ENCODE data around the gene IQGAP3. TPM values are rescaled to one million over a fixed set of nuclear protein-coding genes. Genes with fewer than 3 reads are reported as not detected.

The IQGAP3 gene
- total RNA-seq, 3 donors from 2014 or later = 0.18 to 0.38 (median 0.37) TPM

GRCh38 chr1:156533568-156534220 lies 38.7 kb downstream of the IQGAP3 start:
- ATAC-seq (no peak), DNase-seq (no peak)
- Mint-ChIP-seq H3K36me3 (ENCODE audit: insufficient read depth) (no peaks in the 10 kb centered on the region), H3K9me3 (no peaks in the 10 kb centered on the region), H3K4me1 (ENCODE audit: low read depth) (peaks cover 2% of the 10 kb centered on the region), H3K27me3 (ENCODE audit: low read depth) (no peaks in the 10 kb centered on the region), H3K4me3 (no peak overlapping the region)

GRCh38 chr1:156532374-156532773 lies 40.0 kb downstream of the IQGAP3 start:
- Mint-ChIP-seq H3K4me1 (ENCODE audit: low read depth) (peaks cover 9% of the 10 kb centered on the region), H3K27me3 (ENCODE audit: low read depth) (no peaks in the 10 kb centered on the region), H3K4me3 (no peak overlapping the region), H3K36me3 (ENCODE audit: insufficient read depth) (no peaks in the 10 kb centered on the region), H3K9me3 (no peaks in the 10 kb centered on the region)
- ATAC-seq = no peak
- DNase-seq = no peak

GRCh38 chr1:156530006-156530405 lies 42.4 kb downstream of the IQGAP3 start:
- Mint-ChIP-seq H3K9me3 (no peaks in the 10 kb centered on the region), H3K36me3 (ENCODE audit: insufficient read depth) (no peaks in the 10 kb centered on the region), H3K27me3 (ENCODE audit: low read depth) (no peaks in the 10 kb centered on the region), H3K4me1 (ENCODE audit: low read depth) (peaks cover 22% of the 10 kb centered on the region), H3K4me3 (no peak overlapping the region)
- no peak for ATAC-seq
- DNase-seq = no peak

- H3K9me3 Mint-ChIP-seq = no peaks in the 10 kb centered on the region
- DNase-seq = no peak
- H3K27me3 Mint-ChIP-seq (ENCODE audit: low read depth) = no peaks in the 10 kb centered on the region
- H3K4me3 Mint-ChIP-seq = no peak overlapping the region
- no peak for ATAC-seq
- H3K4me1 Mint-ChIP-seq (ENCODE audit: low read depth) = peaks cover 33% of the 10 kb centered on the region
- H3K36me3 Mint-ChIP-seq (ENCODE audit: insufficient read depth) = no peaks in the 10 kb centered on the region
These were observed 43.4 kb downstream of the IQGAP3 start for GRCh38 chr1:156528875-156529425.

- H3K4me3 Mint-ChIP-seq = peak overlapping the region; percentile 8
- H3K27me3 Mint-ChIP-seq (ENCODE audit: low read depth) = no peaks in the 10 kb centered on the region
- DNase-seq = no peak
- H3K4me1 Mint-ChIP-seq (ENCODE audit: low read depth) = peaks cover 34% of the 10 kb centered on the region
- H3K9me3 Mint-ChIP-seq = no peaks in the 10 kb centered on the region
- ATAC-seq = peak in 1 of 2 donors; percentile 28
- no peaks in the 10 kb centered on the region for H3K36me3 Mint-ChIP-seq (ENCODE audit: insufficient read depth)
These were observed 44.1 kb downstream of the IQGAP3 start for GRCh38 chr1:156528231-156528630.

- no peak for DNase-seq
- no peaks in the 10 kb centered on the region for H3K36me3 Mint-ChIP-seq (ENCODE audit: insufficient read depth)
These were observed 44.8 kb downstream of the IQGAP3 start for GRCh38 chr1:156527584-156527983.

GRCh38 chr1:156525856-156526489 lies 46.4 kb downstream of the IQGAP3 start:
- ATAC-seq = no peak
- Mint-ChIP-seq H3K4me3 (no peak overlapping the region), H3K9me3 (no peaks in the 10 kb centered on the region), H3K27me3 (ENCODE audit: low read depth) (no peaks in the 10 kb centered on the region), H3K4me1 (ENCODE audit: low read depth) (peaks cover 34% of the 10 kb centered on the region), H3K36me3 (ENCODE audit: insufficient read depth) (no peaks in the 10 kb centered on the region)
- no peak for DNase-seq

More at GRCh38 chr1:156527584-156527983, 44.8 kb downstream of the IQGAP3 start:
- Mint-ChIP-seq H3K27me3 (ENCODE audit: low read depth) (no peaks in the 10 kb centered on the region), H3K4me3 (no peak overlapping the region), H3K4me1 (ENCODE audit: low read depth) (peaks cover 34% of the 10 kb centered on the region), H3K9me3 (no peaks in the 10 kb centered on the region)
- ATAC-seq = no peak

GRCh38 chr1:156525071-156525501 lies 47.3 kb downstream of the IQGAP3 start:
- Mint-ChIP-seq H3K36me3 (ENCODE audit: insufficient read depth) (no peaks in the 10 kb centered on the region), H3K4me3 (peak overlapping the region; percentile 3), H3K4me1 (ENCODE audit: low read depth) (peaks cover 34% of the 10 kb centered on the region), H3K27me3 (ENCODE audit: low read depth) (no peaks in the 10 kb centered on the region), H3K9me3 (no peaks in the 10 kb centered on the region)
- DNase-seq = no peak
- ATAC-seq = no peak

- Mint-ChIP-seq H3K27me3 (ENCODE audit: low read depth) (no peaks in the 10 kb centered on the region), H3K4me3 (no peak overlapping the region), H3K36me3 (ENCODE audit: insufficient read depth) (no peaks in the 10 kb centered on the region), H3K9me3 (no peaks in the 10 kb centered on the region), H3K4me1 (ENCODE audit: low read depth) (peaks cover 34% of the 10 kb centered on the region)
- ATAC-seq (peak; percentile 75 to 83), DNase-seq (no peak)
These were observed 47.9 kb downstream of the IQGAP3 start for GRCh38 chr1:156524481-156524869.

GRCh38 chr1:156523801-156524480 lies 48.4 kb downstream of the IQGAP3 start:
- Mint-ChIP-seq H3K4me1 (ENCODE audit: low read depth) (peaks cover 33% of the 10 kb centered on the region), H3K9me3 (no peaks in the 10 kb centered on the region), H3K36me3 (ENCODE audit: insufficient read depth) (no peaks in the 10 kb centered on the region), H3K27me3 (ENCODE audit: low read depth) (no peaks in the 10 kb centered on the region), H3K4me3 (no peak overlapping the region)
- no peak for ATAC-seq
- DNase-seq = no peak

- peaks cover 25% of the 10 kb centered on the region for H3K4me1 Mint-ChIP-seq (ENCODE audit: low read depth)
- DNase-seq = no peak
- H3K4me3 Mint-ChIP-seq = no peak overlapping the region
- H3K27me3 Mint-ChIP-seq (ENCODE audit: low read depth) = no peaks in the 10 kb centered on the region
- no peaks in the 10 kb centered on the region for H3K36me3 Mint-ChIP-seq (ENCODE audit: insufficient read depth)
- no peak for ATAC-seq
- H3K9me3 Mint-ChIP-seq = no peaks in the 10 kb centered on the region
These were observed 49.9 kb downstream of the IQGAP3 start for GRCh38 chr1:156522443-156522970.

- ATAC-seq (no peak), DNase-seq (no peak)
- H3K9me3 Mint-ChIP-seq = no peaks in the 10 kb centered on the region
These were observed 54.6 kb downstream of the IQGAP3 start for GRCh38 chr1:156517748-156518147.

GRCh38 chr1:156516821-156517220 lies 55.5 kb downstream of the IQGAP3 start:
- ATAC-seq (no peak), DNase-seq (no peak)
- Mint-ChIP-seq H3K36me3 (ENCODE audit: insufficient read depth) (no peaks in the 10 kb centered on the region), H3K4me1 (ENCODE audit: low read depth) (peaks cover under 1% of the 10 kb centered on the region), H3K4me3 (no peak overlapping the region), H3K9me3 (no peaks in the 10 kb centered on the region), H3K27me3 (ENCODE audit: low read depth) (peaks cover under 1% of the 10 kb centered on the region)

More at GRCh38 chr1:156517748-156518147, 54.6 kb downstream of the IQGAP3 start:
- Mint-ChIP-seq H3K4me1 (ENCODE audit: low read depth) (no peaks in the 10 kb centered on the region), H3K4me3 (no peak overlapping the region), H3K36me3 (ENCODE audit: insufficient read depth) (no peaks in the 10 kb centered on the region), H3K27me3 (ENCODE audit: low read depth) (no peaks in the 10 kb centered on the region)

- Mint-ChIP-seq H3K36me3 (ENCODE audit: insufficient read depth) (no peaks in the 10 kb centered on the region), H3K9me3 (no peaks in the 10 kb centered on the region), H3K4me3 (no peak overlapping the region), H3K4me1 (ENCODE audit: low read depth) (peaks cover 3% of the 10 kb centered on the region), H3K27me3 (ENCODE audit: low read depth) (peaks cover 2% of the 10 kb centered on the region)
- ATAC-seq (no peak), DNase-seq (no peak)
These were observed 56.4 kb downstream of the IQGAP3 start for GRCh38 chr1:156515956-156516355.
